H1 (cell line): ENCODE results near the gene FAM168B. TPM values are rescaled to one million over a fixed set of nuclear protein-coding genes. Genes with fewer than 3 reads are reported as not detected.

ENCODE experiments used
- CTCF ChIA-PET: fragments of 300-600 bp; sonication (Branson Sonifier 250); formaldehyde crosslinking; loops from one replicate; lab custom pipeline; 2021; ENCODE audit not compliant: partially characterized antibody; lab: Charles Lee
- POLR2A ChIA-PET: fragments of 300-600 bp; sonication (Branson Sonifier 250); formaldehyde crosslinking; loops from one replicate; lab custom pipeline; 2021; ENCODE audit warnings: inconsistent platforms; ENCODE audit not compliant: partially characterized antibody; lab: Charles Lee
- DNase-seq, 2 experiments: peaks; one replicate each; pipeline versions ENCODE4 v3.0.0 to v3.0.0-alpha.2; 2010 to 2022; ENCODE audit warnings: low spot score in 2 of 2, low read depth in 1 of 2, mixed read lengths in 1 of 2
- FAIRE-seq: peaks from 2 replicates; lab custom pipeline; 2011; peaks lifted over from hg19 to GRCh38; lab: Jason Lieb, UNC
- H2AFZ ChIP-seq: 2 replicates; pipeline ENCODE4 v1.8.1; 2012; ENCODE audit warnings: low read length, inconsistent platforms
- H2AK5ac ChIP-seq: 2 replicates; pipeline ENCODE4 v1.6.1; 2013; ENCODE audit warnings: low read depth, low read length
- H2BK120ac ChIP-seq: replicated peaks from 2 replicates; pipeline ENCODE3; 2013; ENCODE audit warnings: low read depth, low read length, inconsistent platforms
- H2BK12ac ChIP-seq: 2 replicates; pipeline ENCODE4 v1.6.1; 2013; ENCODE audit warnings: low read depth, low read length
- H2BK15ac ChIP-seq: 2 replicates; pipeline ENCODE4 v1.6.1; 2013; ENCODE audit warnings: low read length
- H2BK20ac ChIP-seq: 2 replicates; pipeline ENCODE4 v1.6.1; 2013; ENCODE audit warnings: low read length
- H2BK5ac ChIP-seq: 2 replicates; pipeline ENCODE4 v1.6.1; 2013; ENCODE audit warnings: low read depth, low read length
- H3K14ac ChIP-seq: 2 replicates; pipeline ENCODE4 v1.6.1; 2013; ENCODE audit warnings: inconsistent platforms; ENCODE audit not compliant: insufficient read length
- H3K18ac ChIP-seq: 2 replicates; pipeline ENCODE4 v1.6.1; 2013; ENCODE audit warnings: low read length; ENCODE audit errors: extremely low read depth
- H3K23ac ChIP-seq: 2 replicates; pipeline ENCODE4 v1.6.1; 2013; ENCODE audit warnings: inconsistent platforms; ENCODE audit not compliant: insufficient read length
- H3K23me2 ChIP-seq: 2 replicates; pipeline ENCODE4 v1.6.1; 2013; ENCODE audit warnings: low read depth, low read length
- H3K27ac ChIP-seq: 2 replicates; pipeline ENCODE4 v1.6.1; 2011; ENCODE audit warnings: low read depth, low read length, inconsistent platforms
- H3K27me3 ChIP-seq, 4 experiments: replicated peaks in 1 of 4; 1 replicate in 1 of 4; 2 replicates in 3 of 4; pipeline versions ENCODE4 v1.6.1 to v1.8.1; 2011 to 2013; ENCODE audit warnings: low read length in 3 of 4, mild to moderate bottlenecking in 3 of 4, inconsistent platforms in 2 of 4, mixed read lengths in 2 of 4, moderate library complexity in 1 of 4; ENCODE audit not compliant: control insufficient read depth in 3 of 4, insufficient read depth in 3 of 4; ENCODE audit errors: extremely low read depth in 1 of 4
- H3K36me3 ChIP-seq, 4 experiments: 2 replicates each; pipeline versions ENCODE4 v1.6.1 to v1.8.1; 2011 to 2013; ENCODE audit warnings: mild to moderate bottlenecking in 4 of 4, low read length in 3 of 4, moderate library complexity in 2 of 4, control low read depth in 1 of 4, inconsistent platforms in 1 of 4; ENCODE audit not compliant: insufficient read depth in 4 of 4, control insufficient read depth in 2 of 4
- H3K4ac ChIP-seq: replicated peaks from 2 replicates; pipeline ENCODE3; 2013; ENCODE audit warnings: low read length, low read depth, mixed read lengths, inconsistent platforms; ENCODE audit not compliant: insufficient read length
- H3K4me1 ChIP-seq, 4 experiments: replicated peaks in 1 of 4; 1 replicate in 1 of 4; 2 replicates in 3 of 4; pipeline versions ENCODE4 v1.6.1 to v1.8.1; 2011 to 2013; ENCODE audit warnings: low read length in 3 of 4, inconsistent platforms in 2 of 4, mixed read lengths in 1 of 4; ENCODE audit not compliant: insufficient read depth in 4 of 4, control insufficient read depth in 3 of 4
- H3K4me2 ChIP-seq, 2 experiments: 2 replicates each; pipeline versions ENCODE4 v1.6.1 to v1.8.1; 2011 to 2013; ENCODE audit warnings: low read depth in 2 of 2, low read length in 2 of 2, control low read depth in 1 of 2, inconsistent platforms in 1 of 2, mild to moderate bottlenecking in 1 of 2; ENCODE audit not compliant: insufficient read depth in 1 of 2
- H3K4me3 ChIP-seq, 4 experiments: fragments of 200-600, 300-600 bp in 1 of 4; sonication (generic), shearing (Covaris generic), sonication (Bioruptor Twin) in 1 of 4; 2 replicates each; pipeline versions ENCODE4 v1.5.1 to v1.8.1; 2011 to 2016; ENCODE audit warnings: low read length in 4 of 4, low read depth in 3 of 4, control low read depth in 2 of 4, inconsistent platforms in 2 of 4, mild to moderate bottlenecking in 2 of 4, mixed read lengths in 1 of 4, moderate library complexity in 1 of 4; ENCODE audit not compliant: insufficient read depth in 2 of 4; ENCODE audit errors: extremely low read depth in 1 of 4
- H3K56ac ChIP-seq: replicated peaks from 2 replicates; pipeline ENCODE3; 2013; ENCODE audit warnings: low read depth, mild to moderate bottlenecking, mixed read lengths, low read length, inconsistent platforms; ENCODE audit not compliant: insufficient read length
- H3K79me1 ChIP-seq: 2 replicates; pipeline ENCODE4 v1.6.1; 2013; ENCODE audit warnings: low read depth, low read length, control low read depth
- H3K79me2 ChIP-seq, 2 experiments: 2 replicates each; pipeline versions ENCODE4 v1.6.1 to v1.8.1; 2012 to 2013; ENCODE audit warnings: low read length in 2 of 2, mild to moderate bottlenecking in 2 of 2, inconsistent platforms in 1 of 2; ENCODE audit not compliant: insufficient read depth in 2 of 2, control insufficient read depth in 1 of 2
- H3K9ac ChIP-seq, 4 experiments: replicated peaks in 1 of 4; 1 replicate in 1 of 4; 2 replicates in 3 of 4; pipeline versions ENCODE4 v1.6.1 to v1.8.1; 2011 to 2013; ENCODE audit warnings: low read depth in 3 of 4, low read length in 3 of 4, control low read depth in 2 of 4, mild to moderate bottlenecking in 2 of 4, moderate library complexity in 2 of 4, inconsistent platforms in 1 of 4; ENCODE audit errors: extremely low read depth in 1 of 4
- H3K9me3 ChIP-seq, 2 experiments: 2 replicates each; pipeline versions ENCODE4 v1.6.1 to v1.8.1; 2012 to 2013; ENCODE audit warnings: mild to moderate bottlenecking in 2 of 2, moderate library complexity in 2 of 2, control low read depth in 1 of 2, inconsistent platforms in 1 of 2, low read depth in 1 of 2, low read length in 1 of 2, mixed read lengths in 1 of 2; ENCODE audit not compliant: insufficient read depth in 2 of 2
- H4K20me1 ChIP-seq, 2 experiments: replicated peaks in 1 of 2; 2 replicates each; pipeline versions ENCODE3 to v1.8.1; 2011 to 2013; ENCODE audit warnings: inconsistent platforms in 2 of 2, low read length in 2 of 2, mild to moderate bottlenecking in 1 of 2; ENCODE audit not compliant: insufficient read depth in 2 of 2, control insufficient read depth in 1 of 2
- H4K5ac ChIP-seq: 2 replicates; pipeline ENCODE4 v1.6.1; 2013; ENCODE audit warnings: low read length, low read depth, mixed read lengths, inconsistent platforms; ENCODE audit not compliant: insufficient read length
- H4K8ac ChIP-seq: 2 replicates; pipeline ENCODE4 v1.8.0; 2013; ENCODE audit warnings: mild to moderate bottlenecking, moderate library complexity, low read length, inconsistent platforms; ENCODE audit not compliant: insufficient read depth; ENCODE audit errors: extremely low read depth
- H4K91ac ChIP-seq: replicated peaks from 2 replicates; pipeline ENCODE3; 2013; ENCODE audit warnings: low read length, mixed read lengths, inconsistent platforms; ENCODE audit not compliant: insufficient read length
- CBX8 ChIP-seq: fragments of 300-800, 300-1000 bp; sonication (generic); IDR thresholded peaks from 2 replicates; pipeline ENCODE4 v1.7.1; 2016; ENCODE audit warnings: low read depth, low read length, borderline replicate concordance
- CREB1 ChIP-seq: IDR thresholded peaks from 2 replicates; pipeline ENCODE4 v1.6.1; 2012; ENCODE audit warnings: inconsistent platforms
- GTF2F1 ChIP-seq: IDR thresholded peaks from 2 replicates; pipeline ENCODE4 v1.6.1; 2012; ENCODE audit warnings: low read depth, low read length, improper control_type of control experiment, borderline replicate concordance
- SIRT6 ChIP-seq: IDR thresholded peaks from one replicate; pipeline ENCODE4 v1.7.1; 2012; ENCODE audit warnings: low read length, inconsistent platforms
- SIX5 ChIP-seq: IDR thresholded peaks from 2 replicates; pipeline ENCODE4 v1.6.1; 2011; ENCODE audit warnings: mild to moderate bottlenecking, low read depth, low read length
- SP4 ChIP-seq: IDR thresholded peaks from 2 replicates; pipeline ENCODE4 v1.6.1; 2012; ENCODE audit warnings: low read length, inconsistent platforms
- TCF12 ChIP-seq: IDR thresholded peaks from 2 replicates; pipeline ENCODE4 v1.6.1; 2011; ENCODE audit warnings: low read depth, mild to moderate bottlenecking, low read length
- TEAD4 ChIP-seq: IDR thresholded peaks from 2 replicates; pipeline ENCODE4 v1.6.1; 2012; ENCODE audit warnings: low read depth, low read length, inconsistent platforms, mixed read lengths
- YY1 ChIP-seq: IDR thresholded peaks from 2 replicates; pipeline ENCODE4 v1.6.1; 2011; ENCODE audit warnings: low read depth, mild to moderate bottlenecking, low read length
- WGBS, 2 experiments: shearing (Covaris generic) in 1 of 2; methylation state at CpG; one replicate each; pipeline versions ENCODE4 v1.1.6 to v1.1.7; 2013 to 2015; ENCODE audit warnings: low lambda C conversion rate in 2 of 2, mixed read lengths in 2 of 2, inconsistent platforms in 1 of 2, low coverage in 1 of 2, missing lambda C conversion rate in 1 of 2; ENCODE audit not compliant: insufficient replicate concordance in 2 of 2, insufficient coverage in 1 of 2, insufficient read length in 1 of 2; ENCODE audit errors: extremely low coverage in 1 of 2, missing lambda C conversion rate in 1 of 2; 5-methylcytosine and 5-hydroxymethylcytosine counted together
- polyA plus RNA-seq, 7 experiments: library from polyadenylated mRNA; depleted of rRNA in 3 of 7; stranded (reverse) in 5 of 7; unstranded in 2 of 7; fragments of >200 nt in 5 of 7; fragments of 200-250 nt in 2 of 7; gene quantifications; 1 replicate in 5 of 7; 2 replicates in 1 of 7; 4 replicates in 1 of 7; pipeline versions ENCODE4 v1.2.1 to v1.2.3, GENCODE V29; 2011 to 2013; ENCODE audit warnings: missing spikeins in 2 of 7, mixed read lengths in 2 of 7
- total RNA-seq: library from RNA; stranded (reverse); fragmentation: NEBNext Ultra II Directional; extraction: Animal tissue kit (Norgen Biotek cat#: 25700); gene quantifications from 2 replicates; pipeline ENCODE4 v1.2.1, GENCODE V29; 2021

Gene FAM168B
- total and polyA plus RNA-seq, 2 of the 8 experiments (the other 6 are each of a cell fraction or from before 2014, with no cell fraction given): 61.9 to 123 TPM

DNA sequence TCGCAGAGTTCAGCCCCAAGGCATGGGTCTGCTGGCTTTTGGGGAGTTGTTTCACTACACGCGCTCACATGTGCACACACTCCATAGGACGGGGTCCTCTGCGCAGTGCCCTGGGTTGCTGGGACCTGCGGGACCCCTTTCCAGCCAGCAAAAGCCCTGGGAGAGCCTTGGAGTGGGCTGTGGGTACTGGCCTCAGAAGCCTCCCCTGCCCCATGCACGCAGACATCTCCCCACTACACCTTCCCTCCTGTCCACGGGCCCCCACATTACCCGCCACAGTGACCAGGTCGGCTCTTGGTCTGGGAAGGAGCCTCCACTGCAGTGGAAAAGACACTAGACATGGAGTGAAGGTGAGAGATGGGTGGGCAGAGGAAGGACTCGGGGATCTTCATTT, 48.5 kb downstream of the FAM168B start:
- Histone ChIP-seq H3K4ac (no peak overlapping the region), H2BK5ac (no peak overlapping the region), H2BK15ac (no peak overlapping the region), H3K79me1 (no peaks in the 10 kb centered on the region; the same call in 1 of the 2 replicates), H4K91ac (no peak overlapping the region), H2AFZ (no peak overlapping the region), H3K27me3 (no peaks in the 10 kb centered on the region), H3K36me3 (peaks cover 4 to 25% (median 11%) of the 10 kb centered on the region in 4 experiments; a peak in 7 of 8 replicates), H3K18ac (no peak overlapping the region), H3K56ac (no peak overlapping the region), H3K23me2 (no peaks in the 10 kb centered on the region), H3K4me3 (no peak overlapping the region), H3K79me2 (peaks cover 0 to 4% of the 10 kb centered on the region in 2 experiments; a peak in 1 of 4 replicates), H3K4me1 (peaks cover 0 to 5% (median 0%) of the 10 kb centered on the region in 4 experiments; a peak in 3 of 7 replicates), H3K23ac (no peak overlapping the region), H3K9ac (no peak overlapping the region), H3K9me3 (no peaks in the 10 kb centered on the region), H3K4me2 (no peak overlapping the region), H4K20me1 (peaks cover 3 to 21% of the 10 kb centered on the region in 2 experiments), H4K5ac (no peak overlapping the region), H2BK20ac (no peak overlapping the region), H2BK120ac (no peak overlapping the region), H2BK12ac (no peak overlapping the region), H3K27ac (no peak overlapping the region), H3K14ac (no peak overlapping the region), H2AK5ac (no peak overlapping the region), H4K8ac (no peak overlapping the region)
- DNase-seq (no peak), FAIRE-seq (no peak)
- TF ChIP-seq GTF2F1 (no peak), CBX8 (no peak), CREB1 (no peak), SP4 (no peak), TEAD4 (no peak), YY1 (no peak), SIX5 (no peak), TCF12 (no peak), SIRT6 (no peak)
- POLR2A ChIA-PET: interaction anchor here (1.5 kb wide), 1 partner anchor 9 kb away, joined by 6 read pairs; no protein-coding TSS in a partner anchor
- CTCF ChIA-PET: no interaction called here
- WGBS, 2 experiments: 96% methylated on average over 11 of the region's 11 CpGs; no CpG with 5 or more reads in 1 of the 2 experiments
